Uterus (tissue), 4 donors: ENCODE measurements around the gene PRR20A. TPM values are rescaled to one million over a fixed set of nuclear protein-coding genes. Genes with fewer than 3 reads are reported as not detected.
"Not testable (repeated sequence)": the region's sequence is repeated elsewhere in the genome, so short reads cannot be mapped to it uniquely, and the experiment has no call there.

Experiments
- DNase-seq, 2 donors: peaks; one replicate each; pipeline ENCODE4 v3.0.0-alpha.2; 2019 to 2020
- H3K27ac ChIP-seq, 2 donors: fragments of 200-600 bp; sonication (generic); 1 replicate in 1 of 2; 2 replicates in 1 of 2; pipeline ENCODE4 v1.5.1; 2016 to 2018
- H3K27me3 ChIP-seq, 2 donors: fragments of 200-600 bp; sonication (generic); one replicate each; pipeline ENCODE4 v1.5.1; 2018 to 2019; ENCODE audit warnings: control low read depth in 1 of 2
- H3K36me3 ChIP-seq, 2 donors: fragments of 200-600 bp; sonication (generic); one replicate each; pipeline ENCODE4 v1.5.1; 2019; ENCODE audit warnings: control low read depth in 1 of 2
- H3K4me1 ChIP-seq, 2 donors: fragments of 200-600 bp; sonication (generic); one replicate each; pipeline ENCODE4 v1.5.1; 2018 to 2019; ENCODE audit warnings: control low read depth in 1 of 2
- H3K4me3 ChIP-seq, 2 donors: fragments of 200-600 bp; sonication (generic); 1 replicate in 1 of 2; 2 replicates in 1 of 2; pipeline ENCODE4 v1.5.1; 2018 to 2019; ENCODE audit warnings: mild to moderate bottlenecking in 1 of 2
- H3K9me3 ChIP-seq, 2 donors: fragments of 200-600 bp; sonication (generic); one replicate each; pipeline ENCODE4 v1.5.1; 2019; ENCODE audit warnings: control low read depth in 1 of 2
- POLR2A ChIP-seq, 2 donors: fragments of 450-650 bp; IDR thresholded peaks; one replicate each; pipeline ENCODE4 v1.6.1; 2016; ENCODE audit warnings: antibody characterized with exemption in 2 of 2, mild to moderate bottlenecking in 1 of 2, moderate library complexity in 1 of 2
- intact Hi-C: fragments of 100-400 bp; cut with DNase I; formaldehyde crosslinking; loops from one replicate; pipeline ENCODE4 v1.15.1; 2023; ENCODE audit warnings: low total_unique reads
- total RNA-seq, 4 donors: library from RNA; depleted of rRNA in 3 of 4; stranded (reverse); fragments of >200 nt in 3 of 4; gene quantifications; one replicate each; pipeline versions ENCODE4 v1.1.0 to v1.2.4, GENCODE V29; 2014 to 2023
- TF ChIP-seq, protein P1 (sequence below), 4 experiments: fragments of 200-600 bp in 2 of 4; fragments of 450-650 bp in 2 of 4; sonication (generic) in 2 of 4; IDR thresholded peaks; one replicate each; pipeline ENCODE4 v1.5.1; 2016 to 2019; ENCODE audit warnings: antibody characterized with exemption in 4 of 4, mild to moderate bottlenecking in 2 of 4, moderate library complexity in 1 of 4
- donor health status: DM: yes; HTN: yes; CAD: no.

Gene PRR20A
- total RNA-seq, result not detected

GRCh38 chr13:57140235-57140968 is at the start of gene PRR20A:
Gene PRR20A, plus strand, starts transcription at chr13:57140918. Its CDS starts 387 bp downstream, at chr13:57141305.
- intact Hi-C loops, H3K36me3 ChIP-seq, DNase-seq: not testable (repeated sequence)

GRCh38 chr13:57114945-57115344 is 25.8 kb upstream of the PRR20A start:
- Histone ChIP-seq H3K4me3 (no peak overlapping the region), H3K9me3 (no peaks in the 10 kb centered on the region), H3K27ac (no peak overlapping the region), H3K4me1 (no peaks in the 10 kb centered on the region), H3K27me3 (no peaks in the 10 kb centered on the region), H3K36me3 (no peaks in the 10 kb centered on the region)
- DNase-seq, result no peak
- TF ChIP-seq, protein P1, sequence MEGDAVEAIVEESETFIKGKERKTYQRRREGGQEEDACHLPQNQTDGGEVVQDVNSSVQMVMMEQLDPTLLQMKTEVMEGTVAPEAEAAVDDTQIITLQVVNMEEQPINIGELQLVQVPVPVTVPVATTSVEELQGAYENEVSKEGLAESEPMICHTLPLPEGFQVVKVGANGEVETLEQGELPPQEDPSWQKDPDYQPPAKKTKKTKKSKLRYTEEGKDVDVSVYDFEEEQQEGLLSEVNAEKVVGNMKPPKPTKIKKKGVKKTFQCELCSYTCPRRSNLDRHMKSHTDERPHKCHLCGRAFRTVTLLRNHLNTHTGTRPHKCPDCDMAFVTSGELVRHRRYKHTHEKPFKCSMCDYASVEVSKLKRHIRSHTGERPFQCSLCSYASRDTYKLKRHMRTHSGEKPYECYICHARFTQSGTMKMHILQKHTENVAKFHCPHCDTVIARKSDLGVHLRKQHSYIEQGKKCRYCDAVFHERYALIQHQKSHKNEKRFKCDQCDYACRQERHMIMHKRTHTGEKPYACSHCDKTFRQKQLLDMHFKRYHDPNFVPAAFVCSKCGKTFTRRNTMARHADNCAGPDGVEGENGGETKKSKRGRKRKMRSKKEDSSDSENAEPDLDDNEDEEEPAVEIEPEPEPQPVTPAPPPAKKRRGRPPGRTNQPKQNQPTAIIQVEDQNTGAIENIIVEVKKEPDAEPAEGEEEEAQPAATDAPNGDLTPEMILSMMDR (IDR thresholded peaks at IDR 0.05), result no peak
- TF ChIP-seq POLR2A (IDR thresholded peaks at IDR 0.05), result no peak
- intact Hi-C loops, result no loop called here

More at GRCh38 chr13:57140235-57140968, at the start of gene PRR20A:
- H3K4me1 ChIP-seq, H3K4me3 ChIP-seq, H3K27ac ChIP-seq, H3K9me3 ChIP-seq, H3K27me3 ChIP-seq: not testable (repeated sequence)

- no peaks in the 10 kb centered on the region for H3K9me3 ChIP-seq
These were observed 17.0 kb upstream of the PRR20A start for GRCh38 chr13:57123681-57124080.

DNA sequence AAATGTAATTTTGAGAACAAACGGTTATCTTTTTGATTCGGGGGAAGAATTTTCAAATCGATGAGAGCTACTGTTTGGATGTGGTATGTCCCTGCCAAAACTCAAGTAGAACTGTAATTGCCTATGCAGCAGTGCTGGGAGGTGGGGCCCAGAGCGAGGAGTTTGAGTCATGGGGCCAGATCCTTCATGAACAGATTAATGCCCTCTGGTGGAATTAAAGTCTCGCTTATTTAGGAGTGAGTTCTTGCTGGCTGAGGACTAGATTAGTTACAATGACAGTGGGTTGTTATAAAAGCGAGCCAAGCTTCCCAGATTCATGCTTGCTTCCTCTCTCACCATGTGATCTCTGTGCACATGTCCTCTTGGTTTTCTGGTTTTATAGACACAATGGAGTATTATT is 11.8 kb upstream of the PRR20A start:
- no peak for DNase-seq
- H3K36me3 ChIP-seq, result no peaks in the 10 kb centered on the region
- H3K27ac ChIP-seq, result no peak overlapping the region
- H3K4me1 ChIP-seq, result no peaks in the 10 kb centered on the region
- intact Hi-C loops, result no loop called here
- no peaks in the 10 kb centered on the region for H3K27me3 ChIP-seq
- no peaks in the 10 kb centered on the region for H3K9me3 ChIP-seq
- no peak overlapping the region for H3K4me3 ChIP-seq
- no peak for TF ChIP-seq POLR2A (IDR thresholded peaks at IDR 0.05)
- TF ChIP-seq, protein P1 (IDR thresholded peaks at IDR 0.05), result no peak

More at GRCh38 chr13:57123681-57124080, 17.0 kb upstream of the PRR20A start:
- H3K27me3 ChIP-seq, result no peaks in the 10 kb centered on the region
- H3K36me3 ChIP-seq, result no peaks in the 10 kb centered on the region
- no peak overlapping the region for H3K27ac ChIP-seq
- intact Hi-C loops, result no loop called here
- H3K4me3 ChIP-seq, result no peak overlapping the region
- no peak for DNase-seq
- TF ChIP-seq POLR2A (IDR thresholded peaks at IDR 0.05), result no peak
- TF ChIP-seq, protein P1 (IDR thresholded peaks at IDR 0.05), result no peak
- no peaks in the 10 kb centered on the region for H3K4me1 ChIP-seq

DNA sequence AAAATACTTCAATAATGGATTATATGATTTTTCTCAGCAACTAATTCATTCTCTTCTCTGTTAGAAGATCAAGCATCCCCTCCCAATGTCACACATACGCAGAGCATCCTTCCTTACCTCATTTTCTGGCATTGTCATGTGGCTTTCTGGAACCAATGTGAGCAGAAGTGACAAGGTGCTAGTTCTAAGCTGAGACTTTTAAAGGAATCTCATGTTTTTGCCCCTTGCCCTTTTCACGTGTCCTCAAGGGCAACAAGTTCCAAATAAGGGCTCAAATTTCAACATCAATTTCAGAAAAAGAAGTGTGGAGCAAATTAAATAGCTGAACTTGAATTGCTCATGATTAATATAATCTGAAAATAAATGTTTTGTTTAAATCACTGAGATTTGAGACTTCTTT is 4.6 kb upstream of the PRR20A start:
- TF ChIP-seq, protein P1 (IDR thresholded peaks at IDR 0.05), result no peak
- no peak for TF ChIP-seq POLR2A (IDR thresholded peaks at IDR 0.05)
- no peaks in the 10 kb centered on the region for H3K4me1 ChIP-seq
- DNase-seq, result no peak

More for the DNA sequence above, 4.6 kb upstream of the PRR20A start:
- Histone ChIP-seq H3K9me3 (no peaks in the 10 kb centered on the region), H3K4me3 (no peak overlapping the region), H3K27me3 (no peaks in the 10 kb centered on the region), H3K36me3 (no peaks in the 10 kb centered on the region), H3K27ac (no peak overlapping the region)
- intact Hi-C loops, result no loop called here
